ENCODE data around the gene ALOX5AP. TPM values are rescaled to one million over a fixed set of nuclear protein-coding genes. Genes with fewer than 3 reads are reported as not detected.
A peak's percentile ranks its signal among the peaks of the same experiment; 100 is the strongest.

ALOX5AP gene
- polyA plus RNA-seq (2013, experiment 1 of 2; ENCODE audit: insufficient read length), result 7.2 TPM
- 6.7 TPM for polyA plus RNA-seq (2013, experiment 2 of 2; ENCODE audit: insufficient read length)

DNA sequence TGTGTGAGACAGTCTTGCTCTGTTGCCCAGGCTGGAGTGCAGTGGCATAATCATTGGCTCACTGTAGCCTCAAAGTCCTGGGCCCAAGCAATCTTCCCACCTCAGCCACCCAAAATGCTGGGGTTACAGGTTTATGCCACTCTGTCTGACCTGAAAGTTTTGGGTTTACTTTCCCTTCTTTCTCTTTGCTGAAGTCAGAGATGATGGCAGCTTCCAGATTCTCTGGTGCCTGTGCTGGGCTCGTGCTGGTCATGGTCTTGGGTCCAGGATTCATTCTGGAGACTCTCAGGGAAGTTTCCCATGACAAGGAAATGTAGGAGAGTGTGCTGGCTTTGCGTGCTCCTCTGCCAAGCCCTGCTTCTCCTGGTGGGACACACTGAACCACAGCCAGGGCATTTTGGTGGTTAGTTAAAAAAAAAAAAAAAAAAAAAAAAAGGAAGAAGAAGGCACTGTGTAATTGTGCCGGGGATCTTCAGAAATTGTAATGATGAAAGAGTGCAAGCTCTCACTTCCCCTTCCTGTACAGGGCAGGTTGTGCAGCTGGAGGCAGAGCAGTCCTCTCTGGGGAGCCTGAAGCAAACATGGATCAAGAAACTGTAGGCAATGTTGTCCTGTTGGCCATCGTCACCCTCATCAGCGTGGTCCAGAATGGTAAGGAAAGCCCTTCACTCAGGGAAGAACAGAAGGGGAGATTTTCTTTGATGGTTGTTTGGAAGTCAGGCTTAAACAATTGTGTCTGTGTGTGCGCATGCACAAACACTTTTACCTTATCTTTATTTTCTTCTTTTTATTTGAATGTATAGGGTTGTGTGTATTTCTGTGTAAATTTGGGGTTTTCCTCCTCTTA is at the start of gene ALOX5AP:
Gene ALOX5AP, plus strand, starts transcription at position 519 of the 847 bp plus-strand sequence. Its CDS starts 63 bp downstream, at position 582.
- no peak for DNase-seq

DNA sequence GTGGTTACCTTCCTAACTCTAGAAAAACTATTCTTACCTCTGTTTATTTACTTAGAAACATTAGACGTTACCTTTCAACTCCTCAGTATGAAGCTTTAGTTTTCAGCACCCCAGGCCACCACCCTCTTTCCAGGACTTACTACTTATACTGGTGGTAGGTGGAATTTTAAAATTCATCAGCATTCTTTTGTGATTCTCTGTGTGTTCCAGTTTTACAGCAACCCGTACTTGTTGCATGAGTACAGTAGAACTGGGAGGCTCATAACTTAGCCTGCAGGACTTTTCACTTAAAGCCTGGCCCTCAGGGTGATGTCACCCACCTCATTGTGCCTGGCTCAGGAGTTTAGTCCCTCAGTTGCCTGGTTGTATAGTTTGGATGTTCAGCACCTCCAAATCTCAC is 49.4 kb upstream of the ALOX5AP start:
- no peak for DNase-seq

DNA sequence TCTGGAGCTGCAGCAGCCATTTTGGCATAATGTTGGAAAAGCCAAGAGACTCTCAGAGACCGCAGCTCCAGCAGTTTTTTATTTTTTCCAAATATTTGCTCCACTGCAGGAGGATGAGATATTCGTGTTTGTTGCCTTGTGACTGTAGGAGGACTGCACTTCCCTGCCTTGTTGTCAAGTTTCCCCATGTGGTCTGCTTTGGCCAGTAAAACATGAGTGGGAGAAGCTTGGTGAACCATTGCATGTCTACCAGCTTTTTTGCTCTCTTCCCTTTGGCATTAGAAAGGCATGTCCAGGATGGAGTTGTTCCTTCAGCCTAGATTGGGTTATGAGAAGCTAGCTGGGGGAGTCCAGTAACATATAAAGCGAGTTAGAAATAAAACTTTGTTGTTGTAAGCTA is 47.7 kb upstream of the ALOX5AP start:
- DNase-seq, result no peak

DNA sequence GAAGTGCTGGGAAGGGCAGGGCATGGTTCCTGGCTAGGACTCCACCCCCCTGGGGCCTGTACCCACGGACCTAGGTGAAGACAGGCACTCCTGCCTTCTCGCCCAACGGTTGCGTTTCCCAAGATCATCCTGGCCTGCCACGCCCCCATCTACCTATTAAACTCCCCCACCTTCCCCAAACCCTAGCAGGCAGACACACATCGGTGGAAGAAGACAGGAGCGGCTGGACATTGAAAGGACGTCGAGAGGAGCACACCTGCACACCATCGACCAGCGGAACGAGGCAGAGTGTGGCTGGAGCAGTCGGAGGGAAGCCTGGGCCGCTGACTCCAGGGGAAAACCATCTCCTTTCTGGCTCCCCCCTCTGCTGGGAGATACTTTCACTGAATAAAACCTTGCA is 45.6 kb upstream of the ALOX5AP start:
- no peak for DNase-seq

DNA sequence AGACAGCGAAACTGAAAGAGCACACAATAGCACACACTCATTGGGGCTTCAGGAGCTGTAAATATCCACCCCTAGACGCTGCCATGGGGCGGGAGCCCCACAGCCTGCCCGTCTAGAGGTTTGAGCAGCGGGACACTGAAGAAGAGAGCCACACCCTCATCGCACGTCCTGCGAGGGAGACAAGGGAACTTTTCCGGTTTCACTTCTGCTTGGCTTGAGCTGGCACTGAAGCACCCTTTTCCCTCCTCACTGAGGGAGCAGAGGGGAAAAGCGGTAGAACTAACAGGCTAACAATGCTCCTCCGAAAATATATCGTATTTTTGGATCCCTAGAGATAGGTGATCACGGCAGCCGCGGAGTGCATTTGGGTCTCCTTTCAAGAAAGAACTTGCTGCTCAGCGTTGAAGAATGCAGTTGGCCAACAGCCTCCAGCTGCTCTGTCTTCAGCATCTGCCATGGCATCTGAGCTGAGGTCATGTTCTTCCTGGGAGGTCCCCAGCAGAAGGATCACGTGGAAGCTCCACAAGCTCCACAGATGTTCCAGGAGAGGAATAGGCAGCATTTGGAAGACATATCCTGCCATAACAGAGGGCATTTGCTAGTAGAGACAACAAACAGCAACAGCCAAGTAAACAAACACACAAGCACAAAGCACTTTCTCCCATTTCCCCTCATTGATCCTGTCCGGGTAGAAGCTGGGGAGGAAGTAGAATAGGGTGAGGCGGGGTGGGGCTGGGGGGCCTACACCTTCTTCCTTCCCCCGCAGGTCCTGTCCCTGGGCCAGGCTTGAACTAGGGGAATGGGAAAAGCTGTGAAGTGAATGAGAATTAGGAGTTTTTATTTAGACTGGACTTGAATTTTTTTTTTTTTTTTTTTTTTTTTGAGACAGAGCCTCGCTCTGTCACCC is 44.8 kb upstream of the ALOX5AP start:
- peak; percentile 98 for DNase-seq

DNA sequence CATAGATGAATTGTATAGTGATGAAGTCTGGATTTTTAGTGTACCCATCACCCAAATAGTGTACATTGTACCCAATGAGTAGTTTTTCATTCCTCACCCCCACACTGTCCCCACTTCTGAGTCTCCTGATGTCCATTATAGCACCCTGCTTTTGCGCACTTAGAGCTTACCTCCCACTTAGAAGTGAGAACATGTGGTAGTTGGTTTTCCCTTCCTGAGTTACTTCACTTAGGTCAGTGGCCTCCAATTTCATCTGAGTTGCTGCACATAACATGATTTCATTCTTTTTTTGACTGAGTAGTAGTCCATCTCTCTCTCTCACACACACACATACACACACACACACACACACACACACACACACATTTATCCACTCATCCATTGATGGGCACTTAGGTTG is 43.2 kb upstream of the ALOX5AP start:
- no peak for DNase-seq

DNA sequence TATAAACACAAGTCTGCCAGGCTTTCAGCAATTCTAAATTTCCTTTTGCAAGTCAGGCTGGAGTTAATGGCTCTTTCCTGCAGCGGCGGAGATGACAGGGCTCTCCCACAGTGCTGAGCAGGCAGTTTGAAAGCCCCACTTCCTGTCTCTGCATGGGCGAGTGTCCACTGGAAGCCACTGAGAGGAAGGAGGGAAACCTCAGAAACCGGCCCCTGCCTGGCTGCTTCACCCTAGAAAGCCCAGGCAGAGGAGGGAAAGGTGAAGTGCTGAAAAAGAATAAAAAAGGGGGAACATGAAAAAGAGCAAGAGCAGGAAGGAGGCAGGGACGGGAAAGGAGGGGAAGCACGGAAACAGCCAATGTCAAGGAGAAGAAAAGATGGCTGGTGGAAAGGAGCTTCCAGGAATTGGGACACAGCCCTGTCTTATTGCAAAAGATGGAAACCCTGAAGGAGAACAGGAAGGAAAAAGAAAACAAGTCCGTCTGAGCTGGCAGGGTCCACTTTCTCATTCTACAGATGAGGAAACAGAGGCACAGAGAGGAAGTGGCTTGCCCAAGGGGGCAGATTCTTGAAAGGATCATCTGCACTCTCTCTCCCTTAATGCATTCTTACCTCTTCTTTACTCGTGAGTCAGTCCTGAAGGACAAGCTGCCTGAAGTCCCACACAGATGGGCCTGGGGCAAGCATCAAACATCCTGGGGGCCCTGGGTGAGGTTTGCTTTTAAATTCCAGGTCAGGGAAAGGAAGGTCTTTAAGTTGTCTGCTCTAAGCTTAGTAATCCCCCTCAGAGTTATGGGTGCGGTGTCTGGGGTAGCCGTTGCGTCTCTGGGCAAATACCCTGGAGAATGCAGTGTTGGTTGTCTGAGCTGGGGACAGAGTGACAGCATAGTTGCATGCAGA is 38.8 kb upstream of the ALOX5AP start:
- peak; percentile 53 for DNase-seq

DNA sequence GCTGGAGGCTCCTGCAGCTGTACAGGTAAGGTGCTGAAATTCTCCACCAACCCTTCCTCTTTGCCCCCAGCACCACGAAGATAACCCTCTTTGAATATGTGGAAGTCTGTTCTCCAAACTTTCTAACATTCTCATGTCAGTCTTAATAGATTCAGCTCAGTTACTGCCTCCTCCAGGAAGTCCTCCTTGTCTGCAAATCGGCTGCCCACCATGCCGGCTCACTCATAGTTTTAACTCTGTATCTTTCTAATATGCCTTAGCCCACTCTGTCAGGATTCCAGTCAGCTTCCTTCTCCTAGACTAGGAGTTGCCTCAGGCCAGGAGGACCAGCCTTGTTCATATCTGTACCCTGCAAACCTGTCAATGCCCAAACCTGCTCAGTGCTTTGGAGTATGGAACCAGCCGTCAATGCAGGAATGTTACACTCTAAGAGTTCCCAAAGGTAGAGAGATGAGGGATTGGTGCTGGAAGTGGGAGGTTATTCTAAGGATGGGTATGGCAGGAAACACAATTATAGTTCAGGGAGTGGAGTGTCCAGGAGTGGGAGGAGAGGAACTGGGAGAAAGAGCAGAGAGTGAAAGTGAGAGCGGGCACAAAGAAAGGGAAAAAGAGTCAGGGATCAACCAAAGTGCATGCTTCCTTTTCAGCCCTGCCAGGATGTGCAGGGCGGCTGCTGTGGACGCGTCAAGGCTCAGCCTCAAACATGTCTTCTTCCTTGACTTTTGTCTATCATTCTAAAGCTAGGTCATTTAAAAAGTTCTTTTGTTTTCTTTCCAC is 38.0 kb upstream of the ALOX5AP start:
- DNase-seq, result no peak

DNA sequence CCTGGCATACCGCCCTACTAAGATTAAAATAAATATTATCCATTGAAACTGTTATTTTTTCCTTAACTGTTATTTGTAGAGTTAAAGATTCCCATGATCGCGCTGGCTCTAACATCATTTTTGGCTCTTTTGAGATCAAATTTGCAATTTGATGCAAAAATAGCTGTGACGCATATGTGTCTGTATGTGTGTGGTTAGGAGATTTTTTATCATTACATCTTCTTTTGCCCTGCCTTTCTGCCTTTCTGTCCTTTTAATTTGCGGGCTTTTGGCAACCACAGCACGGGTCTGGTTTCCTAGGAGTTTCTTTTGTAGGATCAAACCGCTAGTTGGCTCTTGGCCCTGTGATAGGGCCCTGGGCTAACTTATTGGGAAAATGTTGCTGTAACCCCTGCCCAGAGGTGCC is 37.3 kb upstream of the ALOX5AP start:
- peak; percentile 85 for DNase-seq

DNA sequence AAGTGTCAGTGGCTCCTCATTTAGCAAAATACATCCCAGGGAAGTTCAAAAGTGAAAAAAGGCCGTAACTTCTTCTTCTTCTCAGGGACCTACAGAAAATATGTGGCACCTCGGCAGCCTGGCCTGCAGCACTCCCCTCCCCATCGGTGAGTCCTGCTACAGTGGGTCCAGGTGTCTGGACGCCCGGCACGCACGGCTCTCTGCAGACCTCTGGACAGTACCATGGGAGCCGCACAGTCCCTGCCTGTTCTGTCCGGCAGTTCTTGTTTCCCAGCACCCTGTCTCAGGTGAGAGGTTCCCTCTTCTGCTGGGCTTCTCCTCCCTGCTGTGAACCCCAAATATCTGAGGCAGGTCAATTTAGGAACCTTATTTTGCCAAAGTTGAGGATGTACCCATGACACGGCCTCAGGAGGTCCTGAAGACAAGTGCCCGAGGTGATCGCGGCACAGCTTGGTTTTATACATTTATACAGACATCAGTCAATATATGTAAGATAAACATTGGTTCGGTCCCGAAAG is 36.8 kb upstream of the ALOX5AP start:
- DNase-seq, result no peak

DNA sequence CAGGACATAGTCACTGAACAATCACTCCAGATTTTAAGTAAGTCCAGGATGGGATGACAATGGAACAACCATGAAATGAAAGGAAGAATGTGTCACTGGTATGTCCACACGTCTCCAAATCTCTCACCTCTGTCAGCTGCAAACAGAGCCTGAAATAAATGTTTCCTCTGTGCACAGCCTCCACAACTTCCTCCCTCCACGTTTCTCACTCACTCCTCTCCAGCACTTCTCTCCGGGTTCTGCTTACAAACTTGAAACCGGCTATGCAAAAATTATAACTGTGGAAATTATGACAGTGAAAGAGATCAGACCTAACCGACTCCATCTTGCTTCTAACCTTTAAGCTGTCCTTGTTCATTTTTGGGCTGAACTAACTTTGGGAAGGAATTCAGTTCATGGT is 35.0 kb upstream of the ALOX5AP start:
- no peak for DNase-seq

DNA sequence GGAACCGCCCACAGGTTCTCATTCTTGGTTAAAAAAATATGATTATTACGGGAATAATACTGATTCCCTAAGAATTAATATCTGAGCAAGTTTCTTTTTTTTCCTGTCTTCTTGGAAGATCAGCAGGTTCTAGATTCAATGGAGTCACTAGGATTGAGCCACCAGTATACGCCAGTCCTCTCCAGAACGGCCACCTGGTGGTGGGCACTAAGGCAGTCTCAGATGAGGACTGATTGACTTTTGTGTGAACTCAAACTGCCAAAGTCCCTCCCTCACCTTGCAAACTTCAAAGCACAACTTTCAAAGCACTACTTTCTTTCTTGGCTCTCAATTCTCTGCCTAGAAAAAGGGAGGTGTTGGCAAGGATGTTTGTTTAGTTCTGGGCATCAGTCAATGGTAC is 33.3 kb upstream of the ALOX5AP start:
- DNase-seq, result no peak

DNA sequence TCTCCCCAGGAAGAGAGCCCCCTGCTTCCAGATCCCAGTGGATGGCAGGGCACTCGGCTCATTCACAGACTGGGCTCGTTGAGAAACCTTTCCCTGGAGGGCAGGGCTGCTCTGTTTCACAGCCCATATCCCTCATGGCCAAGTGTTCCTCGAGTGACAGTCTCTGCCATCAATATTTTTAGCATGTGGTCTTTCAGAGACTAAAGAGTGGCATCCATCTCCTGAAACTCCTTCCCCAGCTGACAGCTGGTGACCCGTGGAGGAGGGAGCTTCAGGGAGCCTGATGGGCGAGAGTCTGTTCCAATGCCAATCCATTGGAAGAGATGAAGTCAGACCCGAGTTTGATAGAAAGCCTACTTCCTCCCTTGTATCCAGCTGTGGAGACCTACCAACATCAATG is 30.7 kb upstream of the ALOX5AP start:
- DNase-seq, result no peak

DNA sequence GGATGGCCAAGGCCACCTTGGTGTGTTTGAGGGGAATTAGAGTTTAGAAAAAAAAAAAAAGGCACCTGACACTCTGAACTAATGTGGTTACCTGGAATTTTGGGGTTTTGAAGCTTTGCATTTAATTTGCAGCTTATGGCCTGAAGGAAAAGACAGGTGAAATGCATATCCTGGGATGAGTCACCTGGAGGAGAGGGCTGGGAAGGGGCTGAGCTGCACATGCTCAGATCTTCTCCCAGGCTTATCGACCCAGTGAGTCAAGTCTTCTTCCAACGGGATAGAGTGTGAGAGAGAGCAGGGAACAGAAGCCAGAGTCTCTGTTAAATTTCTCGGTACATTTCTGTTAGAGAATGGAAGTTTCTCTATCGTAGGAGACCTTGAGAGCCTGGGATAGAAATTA is 29.7 kb upstream of the ALOX5AP start:
- no peak for DNase-seq

DNA sequence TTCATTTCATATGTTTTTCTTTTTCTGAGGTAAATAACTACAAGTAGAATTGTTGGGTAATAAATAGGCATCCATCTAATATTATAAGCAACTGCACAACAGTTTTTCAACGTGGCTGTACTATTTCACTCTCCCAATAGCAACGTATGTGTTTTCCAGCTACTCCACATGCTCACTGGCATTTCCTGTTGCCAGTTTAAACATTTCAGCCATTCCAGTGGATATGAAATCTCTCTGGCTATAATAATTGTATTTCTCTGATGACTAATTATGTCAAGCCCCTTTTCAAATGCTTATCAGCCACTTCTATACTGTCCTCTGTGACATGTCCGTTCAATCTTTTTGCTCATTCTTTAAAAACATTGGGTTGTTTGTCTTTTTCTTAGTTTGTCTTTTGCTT is 26.8 kb upstream of the ALOX5AP start:
- peak; percentile 76 for DNase-seq

DNA sequence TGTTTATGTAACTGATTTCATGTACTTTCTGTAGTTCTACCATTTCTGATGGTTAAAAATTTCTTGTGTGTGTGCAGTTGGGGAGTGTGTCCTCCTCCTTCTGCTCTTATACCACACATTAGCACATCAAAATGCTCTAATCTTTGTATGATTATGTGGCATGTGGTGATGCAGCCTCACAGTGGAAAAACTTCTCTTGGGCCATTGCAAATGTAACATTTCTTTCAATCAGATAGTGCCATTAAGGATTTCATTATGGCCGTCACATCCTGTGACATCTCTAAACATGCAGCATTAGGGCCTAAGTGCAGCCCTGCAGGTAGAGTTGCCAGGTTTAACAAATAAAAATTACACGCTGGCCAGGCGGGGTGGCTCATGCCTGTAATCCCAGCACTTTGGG is 24.9 kb upstream of the ALOX5AP start:
- DNase-seq, result no peak

DNA sequence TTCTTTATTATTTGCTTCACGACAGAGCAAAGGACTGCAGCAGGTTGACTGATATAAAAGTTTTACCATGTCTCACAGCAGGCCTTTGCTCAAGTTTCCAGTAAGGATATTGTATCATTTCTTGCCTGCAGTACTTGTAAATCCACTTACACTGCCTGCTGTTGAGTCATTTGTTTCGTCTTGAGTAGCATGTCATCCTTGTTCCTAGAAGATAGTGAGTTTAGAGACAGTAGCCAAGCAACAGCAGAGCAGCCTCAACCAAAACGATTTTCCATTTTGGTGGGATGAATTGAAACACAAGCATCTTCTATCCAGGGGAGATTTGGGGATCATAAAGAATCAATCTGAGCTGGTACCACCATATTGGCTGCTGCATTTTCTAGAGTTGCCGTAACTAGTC is 24.0 kb upstream of the ALOX5AP start:
- DNase-seq, result peak; percentile 44

DNA sequence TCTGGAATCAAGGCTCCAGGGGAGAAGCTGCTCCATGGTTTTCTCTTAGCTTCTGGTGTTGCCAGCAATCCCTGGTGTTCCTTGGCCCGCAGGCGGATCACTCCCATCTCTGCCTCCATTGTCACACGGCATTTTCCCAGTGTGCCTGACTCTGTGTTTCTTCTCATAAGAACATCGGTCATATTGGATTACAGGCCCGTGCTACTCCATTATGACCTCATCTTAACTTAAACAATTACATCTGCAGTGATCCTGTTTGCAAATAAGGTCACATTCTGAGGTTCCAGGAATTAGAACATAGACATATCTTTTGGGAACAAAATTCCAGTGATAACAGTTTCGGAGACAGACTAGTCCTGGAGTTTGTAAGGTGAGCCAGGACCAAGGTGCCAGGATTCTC is 23.5 kb upstream of the ALOX5AP start:
- no peak for DNase-seq

DNA sequence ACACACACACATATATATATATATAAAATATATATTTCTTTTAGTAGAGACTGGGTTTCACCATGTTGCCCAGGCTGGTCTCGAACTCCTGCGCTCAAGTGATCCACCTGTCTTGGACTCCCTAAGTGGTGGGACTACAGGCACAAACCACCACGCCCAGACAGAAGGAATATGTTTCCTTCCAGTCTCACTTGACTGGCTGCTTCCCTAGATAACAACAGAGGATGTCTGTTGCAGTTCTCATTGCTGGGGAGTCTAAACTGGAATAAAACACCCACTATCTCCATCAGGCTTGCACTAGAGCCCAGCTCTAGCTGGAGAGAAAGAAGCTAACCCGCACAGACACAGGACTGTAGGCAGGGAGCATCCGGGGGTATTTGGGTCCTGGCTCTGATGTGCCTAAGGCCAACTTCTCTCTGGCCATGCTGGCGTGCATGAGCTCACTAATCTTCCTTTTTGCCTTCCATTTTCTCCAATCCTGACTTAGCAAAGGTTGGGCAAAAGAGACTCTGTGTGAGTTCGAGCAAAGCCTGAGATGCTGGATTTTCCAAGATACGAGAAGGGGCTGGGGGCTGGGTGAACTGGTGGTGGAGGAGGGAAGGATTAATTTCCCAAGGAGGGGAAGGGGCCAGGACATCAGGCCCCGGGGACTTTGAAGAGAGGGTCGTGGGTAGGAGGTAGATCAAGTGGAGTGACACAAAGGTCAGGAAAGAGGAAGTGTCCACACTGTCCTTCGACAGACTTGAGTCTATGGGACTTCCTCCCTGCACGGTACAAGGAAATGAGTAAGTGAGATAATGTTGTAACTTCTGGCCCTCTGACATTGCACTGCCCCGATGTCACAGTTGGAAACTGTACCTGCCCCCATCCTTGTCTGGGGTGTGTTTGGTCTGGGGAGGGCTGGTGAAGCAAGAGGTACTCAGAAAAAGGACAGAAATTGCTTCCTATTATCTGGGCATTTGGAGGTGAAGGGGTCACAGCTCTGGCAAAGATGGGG is 22.5 kb upstream of the ALOX5AP start:
- no peak for DNase-seq

Measured in fibroblast of skin of abdomen (primary cell).